Prostate gland (tissue), 2 donors: ENCODE measurements around the gene ZNF766. TPM values are rescaled to one million over a fixed set of nuclear protein-coding genes. Genes with fewer than 3 reads are reported as not detected.
A peak's percentile ranks its signal among the peaks of the same experiment; 100 is the strongest.

ENCODE experiments used
- DNase-seq: peaks from one replicate; pipeline ENCODE4 v3.0.0-alpha.2; 2019; ENCODE audit warnings: low spot score
- H3K27ac ChIP-seq, 2 donors: fragments of 200-600 bp; sonication (generic); 2 replicates each; pipeline ENCODE4 v1.5.1; 2017 to 2019
- H3K27me3 ChIP-seq: fragments of 200-600 bp; sonication (generic); replicated peaks from 2 replicates; pipeline ENCODE4 v1.5.1; 2019; ENCODE audit not compliant: insufficient read depth
- H3K36me3 ChIP-seq, 2 donors: fragments of 200-600 bp; sonication (generic); 1 replicate in 1 of 2; 2 replicates in 1 of 2; pipeline versions ENCODE4 v1.5.1 to v1.8.1; 2017 to 2019
- H3K4me1 ChIP-seq: fragments of 200-600 bp; sonication (generic); replicated peaks from 2 replicates; pipeline ENCODE4 v1.5.1; 2019
- H3K4me3 ChIP-seq, 2 donors: fragments of 200-600 bp; sonication (generic); 2 replicates each; pipeline ENCODE4 v1.5.1; 2017 to 2019
- H3K9me3 ChIP-seq: fragments of 200-600 bp; sonication (generic); 2 replicates; pipeline ENCODE4 v1.5.1; 2017
- CTCF ChIP-seq, 4 experiments: fragments of 200-600 bp in 2 of 4; fragments of 450-650 bp in 2 of 4; sonication (generic) in 2 of 4; IDR thresholded peaks; 1 replicate in 3 of 4; 2 replicates in 1 of 4; pipeline ENCODE4 v1.5.1; 2016 to 2019; ENCODE audit warnings: antibody characterized with exemption in 4 of 4, mild to moderate bottlenecking in 2 of 4, moderate library complexity in 2 of 4
- POLR2A ChIP-seq: fragments of 450-650 bp; IDR thresholded peaks from one replicate; pipeline ENCODE4 v1.6.1; 2016; ENCODE audit warnings: antibody characterized with exemption, mild to moderate bottlenecking
- POLR2AphosphoS5 ChIP-seq: sonication (generic); formaldehyde crosslinking; IDR thresholded peaks from one replicate; pipeline ENCODE4 v1.6.1; 2017; ENCODE audit warnings: antibody characterized with exemption
- WGBS: methylation state at CpG from one replicate; pipeline ENCODE4 v1.1.5; 2018; 5-methylcytosine and 5-hydroxymethylcytosine counted together
- intact Hi-C: fragments of 100-400 bp; cut with DNase I; formaldehyde crosslinking; loops from one replicate; pipeline ENCODE4 v1.14.2; 2022
- total RNA-seq, 2 donors: library from RNA; depleted of rRNA; stranded (reverse); fragments of >200 nt; gene quantifications; one replicate each; pipeline ENCODE4 v1.1.0, GENCODE V29; 2016

Gene ZNF766
- total RNA-seq, 2 donors from 2014 or later, result 12.9 to 13.0 TPM

GRCh38 chr19:52230685-52231084 is 38.7 kb upstream of the ZNF766 start:
- Histone ChIP-seq H3K36me3 (peaks cover 6 to 12% of the 10 kb centered on the region in 2 donors), H3K4me1 (no peaks in the 10 kb centered on the region), H3K27ac (no peak overlapping the region), H3K4me3 (no peak overlapping the region), H3K27me3 (no peaks in the 10 kb centered on the region), H3K9me3 (no peaks in the 10 kb centered on the region)
- intact Hi-C loops, result no loop called here
- DNase-seq, result no peak
- TF ChIP-seq CTCF (IDR thresholded peaks at IDR 0.05) (no peak), POLR2AphosphoS5 (no peak), POLR2A (no peak)
- 78% methylated on average over 1 of the region's 1 CpG for WGBS

DNA sequence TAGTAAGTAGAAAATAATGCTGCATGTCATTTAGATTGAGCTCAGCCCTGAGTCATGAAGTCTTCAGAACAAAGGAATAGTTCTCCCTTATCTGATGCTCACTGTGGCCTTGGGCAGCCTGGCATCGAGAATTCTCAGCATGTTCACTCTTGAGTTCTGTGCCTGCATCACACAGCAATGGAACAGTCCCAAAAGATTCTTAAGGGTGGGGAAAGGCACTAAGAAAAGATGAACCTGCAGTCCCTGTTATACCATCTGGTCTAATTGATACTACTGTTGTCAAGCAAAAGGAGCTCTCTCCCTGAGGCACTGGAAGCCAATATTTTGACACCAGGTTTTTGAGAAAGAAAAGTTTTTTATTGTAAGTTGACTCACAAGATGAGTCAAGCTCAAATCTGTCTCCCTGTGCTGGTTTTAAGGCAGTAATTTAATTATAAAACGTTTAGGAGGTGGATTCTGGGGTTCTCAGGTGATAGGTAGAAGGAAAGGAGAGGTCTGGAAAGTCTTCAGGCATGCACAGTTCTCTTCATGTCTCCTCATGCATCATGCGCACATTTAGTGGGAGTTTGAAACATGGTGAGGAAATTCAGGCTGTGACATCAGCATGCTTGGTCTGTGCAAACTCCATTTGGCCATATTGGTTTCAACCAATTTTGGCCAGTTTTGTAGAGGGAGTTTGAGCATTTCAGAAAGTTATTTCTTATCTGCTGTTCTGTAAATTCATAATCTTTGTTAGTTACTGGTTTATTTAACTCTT is 38.1 kb upstream of the ZNF766 start:
- intact Hi-C loops, result no loop called here
- no peaks in the 10 kb centered on the region for H3K9me3 ChIP-seq
- H3K4me3 ChIP-seq, result no peak overlapping the region
- DNase-seq, result no peak
- H3K27me3 ChIP-seq, result no peaks in the 10 kb centered on the region
- no peak overlapping the region for H3K27ac ChIP-seq
- TF ChIP-seq POLR2A (no peak), POLR2AphosphoS5 (no peak), CTCF (IDR thresholded peaks at IDR 0.05) (no peak)
- peaks cover 0 to 7% of the 10 kb centered on the region in 2 donors for H3K36me3 ChIP-seq
- WGBS, result 46% methylated on average over 3 of the region's 3 CpGs
- no peaks in the 10 kb centered on the region for H3K4me1 ChIP-seq

DNA sequence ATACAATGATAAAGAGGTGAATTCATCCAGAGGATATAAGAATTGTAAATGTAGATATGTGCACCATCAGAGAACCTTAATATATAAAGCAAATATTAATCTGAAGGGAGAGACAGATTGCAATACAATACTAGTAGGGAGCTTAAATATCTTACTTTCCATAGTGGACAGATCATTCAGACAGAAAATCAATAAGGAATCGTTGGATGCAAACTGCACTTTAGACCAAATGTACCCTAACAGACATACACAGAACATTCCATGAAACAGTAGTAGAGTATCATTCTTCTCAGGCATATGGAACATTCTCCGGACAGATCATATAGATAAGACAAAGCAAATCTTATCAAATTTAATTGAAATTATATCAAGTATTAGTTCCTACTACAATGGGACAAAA is 35.0 kb upstream of the ZNF766 start:
- Histone ChIP-seq H3K9me3 (no peaks in the 10 kb centered on the region), H3K27ac (no peak overlapping the region), H3K36me3 (no peaks in the 10 kb centered on the region), H3K27me3 (no peaks in the 10 kb centered on the region), H3K4me3 (no peak overlapping the region), H3K4me1 (no peaks in the 10 kb centered on the region)
- WGBS, result 90% methylated on average over 2 of the region's 2 CpGs
- no peak for DNase-seq
- TF ChIP-seq POLR2AphosphoS5 (no peak), CTCF (IDR thresholded peaks at IDR 0.05) (no peak), POLR2A (no peak)
- intact Hi-C loops, result no loop called here

GRCh38 chr19:52237197-52237596 is 32.2 kb upstream of the ZNF766 start:
- TF ChIP-seq POLR2A, result no peak
- TF ChIP-seq CTCF (IDR thresholded peaks at IDR 0.05), result no peak
- Histone ChIP-seq H3K4me3 (no peak overlapping the region), H3K9me3 (no peaks in the 10 kb centered on the region), H3K27ac (no peak overlapping the region), H3K36me3 (no peaks in the 10 kb centered on the region), H3K27me3 (no peaks in the 10 kb centered on the region), H3K4me1 (no peaks in the 10 kb centered on the region)
- WGBS, result 57% methylated on average over 2 of the region's 2 CpGs
- no peak for DNase-seq
- intact Hi-C loops, result no loop called here

GRCh38 chr19:52237771-52238400 is 31.5 kb upstream of the ZNF766 start:
- Histone ChIP-seq H3K27ac (no peak overlapping the region), H3K36me3 (no peaks in the 10 kb centered on the region), H3K27me3 (no peaks in the 10 kb centered on the region), H3K4me3 (no peak overlapping the region), H3K4me1 (no peaks in the 10 kb centered on the region), H3K9me3 (no peaks in the 10 kb centered on the region)
- peak; percentile 56 to 88 (median 81) for TF ChIP-seq CTCF (IDR thresholded peaks at IDR 0.05)
- peak; percentile 62 for TF ChIP-seq POLR2AphosphoS5
- no peak for TF ChIP-seq POLR2A
- intact Hi-C loops, result loop anchor here (2.0 kb wide), 1 partner anchor 99 kb away; the partner anchor contains the start of gene ZNF616
- DNase-seq, result peak; percentile 48
- 15% methylated on average over 8 of the region's 8 CpGs for WGBS
